Ishikawa (cell line): ENCODE data around the gene ARID1B.

Experiments used
- CEBPB ChIP-seq: IDR thresholded peaks from 2 replicates; pipeline ENCODE4 v1.6.1; 2012
- CREB1 ChIP-seq: IDR thresholded peaks from 2 replicates; pipeline ENCODE4 v1.6.1; 2012; ENCODE audit warnings: low read depth
- EGR1 ChIP-seq: IDR thresholded peaks from 2 replicates; pipeline ENCODE4 v1.6.1; 2012
- EP300 ChIP-seq: IDR thresholded peaks from 2 replicates; pipeline ENCODE4 v1.6.1; 2012; ENCODE audit warnings: borderline replicate concordance
- FOXM1 ChIP-seq: IDR thresholded peaks from 2 replicates; pipeline ENCODE4 v1.6.1; 2012; ENCODE audit warnings: low read depth, borderline replicate concordance
- NFIC ChIP-seq: IDR thresholded peaks from 2 replicates; pipeline ENCODE4 v1.6.1; 2012
- RAD21 ChIP-seq: IDR thresholded peaks from 2 replicates; pipeline ENCODE4 v1.6.1; 2012; ENCODE audit warnings: low read depth
- TAF1 ChIP-seq: IDR thresholded peaks from 2 replicates; pipeline ENCODE4 v1.6.1; 2012; ENCODE audit warnings: low read depth, mild to moderate bottlenecking
- TCF12 ChIP-seq: IDR thresholded peaks from 2 replicates; pipeline ENCODE4 v1.6.1; 2012; ENCODE audit warnings: low read depth
- TEAD4 ChIP-seq: IDR thresholded peaks from 2 replicates; pipeline ENCODE4 v1.6.1; 2012
- YY1 ChIP-seq: IDR thresholded peaks from 2 replicates; pipeline ENCODE4 v1.6.1; 2012; ENCODE audit warnings: low read depth
- ZBTB7A ChIP-seq: IDR thresholded peaks from 2 replicates; pipeline ENCODE4 v1.6.1; 2012; ENCODE audit warnings: low read depth
- TF ChIP-seq, protein P1 (sequence below): IDR thresholded peaks from 2 replicates; pipeline ENCODE4 v1.6.1; 2012
- TF ChIP-seq, protein P2 (sequence below): IDR thresholded peaks from 2 replicates; pipeline ENCODE4 v1.6.1; 2012
- TF ChIP-seq, protein P3 (sequence below): IDR thresholded peaks from 2 replicates; pipeline ENCODE4 v1.6.1; 2012; ENCODE audit warnings: low read depth, mild to moderate bottlenecking

ARID1B gene

DNA sequence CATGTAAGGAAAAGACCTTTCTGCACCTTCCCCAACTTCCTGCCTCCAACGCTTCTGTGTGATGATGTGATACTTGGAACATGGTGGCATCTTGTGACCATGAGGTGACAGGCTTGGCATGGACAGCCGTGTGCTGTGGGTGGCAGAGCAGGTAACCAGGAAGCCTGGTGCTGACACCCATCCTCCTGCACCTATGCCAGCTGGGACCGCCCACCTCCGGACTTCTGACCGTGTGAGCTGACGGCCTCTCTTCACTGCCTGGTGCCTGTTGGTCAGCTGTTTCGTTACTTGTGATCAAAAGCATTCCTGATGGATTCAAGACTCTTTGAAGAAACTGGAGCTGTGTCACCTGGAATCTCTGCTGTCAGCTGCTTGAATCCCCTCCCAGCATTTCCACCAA is 475.8 kb downstream of the ARID1B start:
- TF ChIP-seq ZBTB7A (no peak), RAD21 (no peak), NFIC (no peak), CEBPB (no peak), TCF12 (no peak), TAF1 (no peak)
- TF ChIP-seq, protein P1, sequence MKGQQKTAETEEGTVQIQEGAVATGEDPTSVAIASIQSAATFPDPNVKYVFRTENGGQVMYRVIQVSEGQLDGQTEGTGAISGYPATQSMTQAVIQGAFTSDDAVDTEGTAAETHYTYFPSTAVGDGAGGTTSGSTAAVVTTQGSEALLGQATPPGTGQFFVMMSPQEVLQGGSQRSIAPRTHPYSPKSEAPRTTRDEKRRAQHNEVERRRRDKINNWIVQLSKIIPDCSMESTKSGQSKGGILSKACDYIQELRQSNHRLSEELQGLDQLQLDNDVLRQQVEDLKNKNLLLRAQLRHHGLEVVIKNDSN: no peak
- TF ChIP-seq, protein P2, sequence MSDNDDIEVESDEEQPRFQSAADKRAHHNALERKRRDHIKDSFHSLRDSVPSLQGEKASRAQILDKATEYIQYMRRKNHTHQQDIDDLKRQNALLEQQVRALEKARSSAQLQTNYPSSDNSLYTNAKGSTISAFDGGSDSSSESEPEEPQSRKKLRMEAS: no peak

DNA sequence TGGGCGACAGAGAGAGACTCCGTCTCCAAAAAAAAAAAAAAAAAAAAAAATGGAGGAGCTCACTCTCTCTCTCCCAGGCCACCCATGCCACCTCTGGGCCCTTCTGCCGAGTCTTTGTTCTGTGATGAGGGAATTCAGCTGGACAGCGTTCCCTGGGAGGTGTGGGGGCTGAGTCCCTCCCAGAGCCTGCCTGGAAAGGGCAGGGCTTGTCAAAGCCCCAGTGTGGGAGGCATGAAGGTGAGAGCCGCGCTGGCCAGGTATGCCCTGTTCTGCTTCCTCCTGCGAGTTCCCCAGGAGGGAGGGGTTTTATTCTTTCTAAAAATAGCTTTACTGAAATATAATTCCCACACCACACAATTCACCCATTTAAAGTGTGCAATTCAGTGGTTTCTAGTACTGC is 476.5 kb downstream of the ARID1B start:
- no peak for TF ChIP-seq CREB1
- TF ChIP-seq TCF12: no peak
- TF ChIP-seq, protein P2: no peak
- TF ChIP-seq, protein P1: no peak
- TF ChIP-seq, protein P3, sequence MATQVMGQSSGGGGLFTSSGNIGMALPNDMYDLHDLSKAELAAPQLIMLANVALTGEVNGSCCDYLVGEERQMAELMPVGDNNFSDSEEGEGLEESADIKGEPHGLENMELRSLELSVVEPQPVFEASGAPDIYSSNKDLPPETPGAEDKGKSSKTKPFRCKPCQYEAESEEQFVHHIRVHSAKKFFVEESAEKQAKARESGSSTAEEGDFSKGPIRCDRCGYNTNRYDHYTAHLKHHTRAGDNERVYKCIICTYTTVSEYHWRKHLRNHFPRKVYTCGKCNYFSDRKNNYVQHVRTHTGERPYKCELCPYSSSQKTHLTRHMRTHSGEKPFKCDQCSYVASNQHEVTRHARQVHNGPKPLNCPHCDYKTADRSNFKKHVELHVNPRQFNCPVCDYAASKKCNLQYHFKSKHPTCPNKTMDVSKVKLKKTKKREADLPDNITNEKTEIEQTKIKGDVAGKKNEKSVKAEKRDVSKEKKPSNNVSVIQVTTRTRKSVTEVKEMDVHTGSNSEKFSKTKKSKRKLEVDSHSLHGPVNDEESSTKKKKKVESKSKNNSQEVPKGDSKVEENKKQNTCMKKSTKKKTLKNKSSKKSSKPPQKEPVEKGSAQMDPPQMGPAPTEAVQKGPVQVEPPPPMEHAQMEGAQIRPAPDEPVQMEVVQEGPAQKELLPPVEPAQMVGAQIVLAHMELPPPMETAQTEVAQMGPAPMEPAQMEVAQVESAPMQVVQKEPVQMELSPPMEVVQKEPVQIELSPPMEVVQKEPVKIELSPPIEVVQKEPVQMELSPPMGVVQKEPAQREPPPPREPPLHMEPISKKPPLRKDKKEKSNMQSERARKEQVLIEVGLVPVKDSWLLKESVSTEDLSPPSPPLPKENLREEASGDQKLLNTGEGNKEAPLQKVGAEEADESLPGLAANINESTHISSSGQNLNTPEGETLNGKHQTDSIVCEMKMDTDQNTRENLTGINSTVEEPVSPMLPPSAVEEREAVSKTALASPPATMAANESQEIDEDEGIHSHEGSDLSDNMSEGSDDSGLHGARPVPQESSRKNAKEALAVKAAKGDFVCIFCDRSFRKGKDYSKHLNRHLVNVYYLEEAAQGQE: peak; percentile 34

DNA sequence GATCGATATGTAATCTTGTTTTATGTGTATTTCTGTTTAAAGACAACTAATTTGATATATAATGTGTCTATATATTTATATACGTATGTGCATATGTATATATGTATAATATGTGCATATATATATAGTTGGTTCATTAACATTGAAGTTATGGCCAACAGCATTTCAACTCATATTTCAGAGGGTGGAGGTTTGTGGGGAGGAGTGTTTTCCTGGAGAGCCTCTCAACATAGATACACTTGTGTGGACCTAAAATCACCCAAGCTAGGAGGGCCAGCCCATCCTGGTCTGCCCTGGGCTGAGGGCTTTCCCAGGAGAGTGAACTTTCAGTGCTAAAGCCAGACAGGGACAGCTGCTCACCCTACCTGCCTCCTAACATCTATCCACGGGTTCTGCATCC is 477.4 kb downstream of the ARID1B start:
- TF ChIP-seq ZBTB7A (no peak), YY1 (no peak), NFIC (no peak), TCF12 (no peak), RAD21 (no peak), FOXM1 (no peak), EGR1 (no peak), TAF1 (no peak), TEAD4 (no peak)
- TF ChIP-seq, protein P3: no peak

DNA sequence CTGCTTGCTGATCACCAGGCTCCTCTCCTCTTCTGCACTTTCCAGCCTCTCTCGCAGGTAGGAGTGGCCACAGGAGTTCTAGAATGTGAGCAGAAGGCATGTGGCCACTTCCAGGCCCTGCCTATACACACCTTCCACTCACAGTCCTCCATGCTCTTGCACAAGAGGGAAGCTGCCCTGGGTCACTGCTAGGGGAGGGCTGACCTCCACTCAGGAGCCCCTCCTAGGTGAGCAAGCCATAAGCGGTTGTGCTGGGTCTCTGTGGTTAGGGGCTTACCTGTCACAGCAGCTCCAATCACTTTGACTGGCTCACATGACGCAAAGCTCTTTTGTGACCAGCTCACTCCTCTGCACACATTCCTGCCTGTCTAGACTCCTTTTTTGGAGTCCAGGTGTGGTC is 477.9 kb downstream of the ARID1B start:
- TF ChIP-seq RAD21 (no peak), CREB1 (no peak), EP300 (no peak), ZBTB7A (no peak), EGR1 (no peak), TCF12 (no peak), TAF1 (no peak), YY1 (no peak), CEBPB (no peak), NFIC (no peak), FOXM1 (no peak), TEAD4 (no peak)
- TF ChIP-seq, protein P3: no peak
- TF ChIP-seq, protein P2: no peak
- TF ChIP-seq, protein P1: no peak

DNA sequence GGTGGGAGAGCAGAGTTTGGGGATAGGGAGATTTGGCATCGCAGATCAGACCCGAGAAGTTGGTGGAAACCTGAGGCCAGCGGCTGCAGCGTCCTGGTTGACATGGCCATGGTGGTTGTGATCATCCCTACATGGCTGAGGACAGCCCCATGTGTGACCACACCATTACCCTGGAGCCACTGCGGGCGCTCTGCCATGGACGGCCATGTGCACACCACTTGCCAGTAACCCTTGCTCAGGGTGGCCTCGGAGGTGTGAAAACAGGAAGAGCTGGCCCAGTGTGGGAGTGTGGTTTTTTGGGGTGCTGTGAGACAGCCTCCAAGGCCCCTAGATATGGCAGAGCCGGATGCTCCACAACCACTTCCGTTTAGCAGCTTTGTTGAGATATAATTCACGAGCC is 481.7 kb downstream of the ARID1B start:
- no peak for TF ChIP-seq CREB1
- TF ChIP-seq, protein P2: no peak
- no peak for TF ChIP-seq ZBTB7A
- TF ChIP-seq, protein P3: no peak
- TF ChIP-seq TEAD4: no peak
- TF ChIP-seq TCF12: no peak
